BJ (cell line): ENCODE results near the gene KRTAP5-6. TPM values are rescaled to one million over a fixed set of nuclear protein-coding genes. Genes with fewer than 3 reads are reported as not detected.
"Not testable (repeated sequence)": the region's sequence is repeated elsewhere in the genome, so short reads cannot be mapped to it uniquely, and the experiment has no call there.

Source experiments
- CTCF ChIA-PET: fragments of 350-600 bp; formaldehyde crosslinking; extraction: SDS; loops from one replicate; lab custom pipeline; 2021; ENCODE audit warnings: antibody characterized with exemption, inconsistent platforms; lab: Yijun Ruan, JAX
- POLR2A ChIA-PET: fragments of 300-600 bp; sonication (Branson Sonifier 250); formaldehyde crosslinking; extraction: SDS; loops from one replicate; lab custom pipeline; 2021; ENCODE audit warnings: antibody characterized with exemption; lab: Charles Lee
- DNase-seq: peaks from one replicate; pipeline ENCODE4 v3.0.0-alpha.2; 2011; ENCODE audit warnings: low read depth
- H3K27me3 ChIP-seq: 2 replicates; pipeline ENCODE4 v1.6.0; 2011; ENCODE audit warnings: low read length; ENCODE audit not compliant: control insufficient read depth, insufficient read depth
- H3K36me3 ChIP-seq: 2 replicates; pipeline ENCODE4 v1.5.1; 2011; ENCODE audit warnings: low read length; ENCODE audit not compliant: control insufficient read depth, insufficient read depth
- H3K4me3 ChIP-seq: 2 replicates; pipeline ENCODE4 v1.5.1; 2011; ENCODE audit warnings: low read depth, mild to moderate bottlenecking, control low read depth, low read length
- polyA plus RNA-seq: library from polyadenylated mRNA; depleted of rRNA; stranded (reverse); fragments of >200 nt; gene quantifications from 2 replicates; pipeline ENCODE4 v1.2.3, GENCODE V29; 2011
- TF ChIP-seq, protein P1 (sequence below): IDR thresholded peaks from 2 replicates; pipeline ENCODE4 v1.5.1; 2011; ENCODE audit warnings: low read depth, mild to moderate bottlenecking, control low read depth, inconsistent platforms, low read length, moderate library complexity; ENCODE audit not compliant: insufficient read depth

Gene KRTAP5-6
- polyA plus RNA-seq, 1 experiment = not detected

GRCh38 chr11:1656670-1657069 lies 40.3 kb upstream of the KRTAP5-6 start:
- ChIA-PET CTCF (interaction anchor here (1.0 to 6.2 kb wide), 4 partner anchors 10 to 494 kb away, joined by 3 to 70 read pairs (median 54); partner anchors contain the start of gene SYT8), POLR2A (no interaction called here)
- H3K36me3 ChIP-seq = no peaks in the 10 kb centered on the region
- TF ChIP-seq, protein P1, sequence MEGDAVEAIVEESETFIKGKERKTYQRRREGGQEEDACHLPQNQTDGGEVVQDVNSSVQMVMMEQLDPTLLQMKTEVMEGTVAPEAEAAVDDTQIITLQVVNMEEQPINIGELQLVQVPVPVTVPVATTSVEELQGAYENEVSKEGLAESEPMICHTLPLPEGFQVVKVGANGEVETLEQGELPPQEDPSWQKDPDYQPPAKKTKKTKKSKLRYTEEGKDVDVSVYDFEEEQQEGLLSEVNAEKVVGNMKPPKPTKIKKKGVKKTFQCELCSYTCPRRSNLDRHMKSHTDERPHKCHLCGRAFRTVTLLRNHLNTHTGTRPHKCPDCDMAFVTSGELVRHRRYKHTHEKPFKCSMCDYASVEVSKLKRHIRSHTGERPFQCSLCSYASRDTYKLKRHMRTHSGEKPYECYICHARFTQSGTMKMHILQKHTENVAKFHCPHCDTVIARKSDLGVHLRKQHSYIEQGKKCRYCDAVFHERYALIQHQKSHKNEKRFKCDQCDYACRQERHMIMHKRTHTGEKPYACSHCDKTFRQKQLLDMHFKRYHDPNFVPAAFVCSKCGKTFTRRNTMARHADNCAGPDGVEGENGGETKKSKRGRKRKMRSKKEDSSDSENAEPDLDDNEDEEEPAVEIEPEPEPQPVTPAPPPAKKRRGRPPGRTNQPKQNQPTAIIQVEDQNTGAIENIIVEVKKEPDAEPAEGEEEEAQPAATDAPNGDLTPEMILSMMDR = no peak
- peaks cover 16% of the 10 kb centered on the region for H3K27me3 ChIP-seq
- no peak overlapping the region for H3K4me3 ChIP-seq
- DNase-seq = no peak

GRCh38 chr11:1659506-1659905 lies 37.5 kb upstream of the KRTAP5-6 start:
- ChIA-PET POLR2A (no interaction called here), CTCF (interaction anchor here (1.2 kb wide), 1 partner anchor 34 kb away, joined by 5 read pairs; no protein-coding TSS in a partner anchor)
- Histone ChIP-seq H3K36me3 (no peaks in the 10 kb centered on the region), H3K4me3 (no peak overlapping the region), H3K27me3 (peaks cover 16% of the 10 kb centered on the region)
- no peak for DNase-seq
- TF ChIP-seq, protein P1 = no peak

- no peaks in the 10 kb centered on the region for H3K36me3 ChIP-seq
- H3K4me3 ChIP-seq = no peak overlapping the region
- DNase-seq = no peak
- TF ChIP-seq, protein P1 = no peak
- CTCF ChIA-PET = interaction anchor here (0.6 to 1.2 kb wide), 2 partner anchors 34 to 375 kb away, joined by 3 to 5 read pairs; no protein-coding TSS in a partner anchor
- POLR2A ChIA-PET = no interaction called here
- peaks cover 16% of the 10 kb centered on the region for H3K27me3 ChIP-seq
Observed at GRCh38 chr11:1660111-1660867, 36.7 kb upstream of the KRTAP5-6 start.

DNA sequence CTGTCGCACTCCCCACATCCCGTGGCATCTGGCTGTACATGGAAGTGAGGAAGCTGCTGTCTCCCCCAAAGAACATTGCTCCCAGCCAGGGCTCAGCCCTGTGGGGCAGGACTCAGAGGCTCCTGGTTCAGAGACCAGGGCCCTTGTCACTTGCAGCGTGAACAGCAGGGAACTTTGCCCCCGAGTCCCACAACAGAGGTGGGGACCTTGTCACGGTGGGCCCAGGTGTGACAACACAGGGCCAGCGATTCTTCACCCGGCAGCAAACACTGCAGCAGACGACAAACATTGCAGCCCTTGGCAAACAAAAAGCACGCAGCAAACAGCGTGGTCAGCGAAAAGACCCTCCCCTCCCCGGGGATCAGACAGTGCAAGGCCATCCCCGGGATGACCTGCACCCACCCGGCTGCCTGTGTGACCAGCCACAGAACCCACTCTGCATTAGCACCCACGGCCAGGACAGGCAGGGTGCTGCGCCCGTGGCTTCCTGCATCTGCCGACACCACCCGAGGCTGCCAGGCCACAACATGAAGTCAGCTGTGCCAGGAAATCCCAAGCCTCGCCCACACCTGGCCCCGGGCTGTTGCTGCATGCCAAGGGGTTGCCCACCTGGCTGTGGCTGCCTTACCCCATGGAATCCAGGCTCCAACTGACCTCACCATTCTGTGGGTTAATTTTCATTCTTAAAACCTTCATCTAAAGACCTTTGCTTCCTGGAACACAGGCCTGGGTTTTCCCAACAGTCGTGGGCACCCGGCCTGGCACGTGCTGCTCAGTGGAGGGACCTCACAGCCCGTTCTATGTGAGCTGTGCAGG lies 35.3 kb upstream of the KRTAP5-6 start:
- CTCF ChIA-PET = interaction anchor here (1.0 kb wide), 1 partner anchor 9 kb away, joined by 5 read pairs; no protein-coding TSS in a partner anchor
- DNase-seq, H3K4me3 ChIP-seq, H3K36me3 ChIP-seq, POLR2A ChIA-PET, H3K27me3 ChIP-seq: not testable (repeated sequence)

- DNase-seq, H3K27me3 ChIP-seq, CTCF ChIA-PET, POLR2A ChIA-PET, H3K4me3 ChIP-seq, H3K36me3 ChIP-seq: not testable (repeated sequence)
Observed at GRCh38 chr11:1662699-1663283, 34.2 kb upstream of the KRTAP5-6 start.

- Histone ChIP-seq H3K27me3 (peaks cover 16% of the 10 kb centered on the region), H3K4me3 (no peak overlapping the region), H3K36me3 (no peaks in the 10 kb centered on the region)
- TF ChIP-seq, protein P1 = no peak
- ChIA-PET CTCF (no interaction called here), POLR2A (no interaction called here)
- no peak for DNase-seq
Observed at GRCh38 chr11:1665313-1665712, 31.7 kb upstream of the KRTAP5-6 start.
